IPS-11a (cell line): ENCODE measurements around the gene KCNH3.
"Not testable (repeated sequence)": the region's sequence is repeated elsewhere in the genome, so short reads cannot be mapped to it uniquely, and the experiment has no call there.

ENCODE experiments used
- H3K4me3 ChIP-seq: one replicate; pipeline ENCODE4 v1.5.1; 2013; ENCODE audit warnings: low read depth, low read length, control low read depth

The KCNH3 gene

GRCh38 chr12:49582850-49583249 is 44.0 kb downstream of the KCNH3 start:
- H3K4me3 ChIP-seq = no peak overlapping the region

GRCh38 chr12:49583366-49584094 is 44.7 kb downstream of the KCNH3 start:
- no peak overlapping the region for H3K4me3 ChIP-seq

GRCh38 chr12:49584591-49584990 is 45.8 kb downstream of the KCNH3 start:
- no peak overlapping the region for H3K4me3 ChIP-seq

GRCh38 chr12:49585477-49586459 is 46.9 kb downstream of the KCNH3 start:
- no peak overlapping the region for H3K4me3 ChIP-seq

GRCh38 chr12:49587174-49587908 is 48.5 kb downstream of the KCNH3 start:
- no peak overlapping the region for H3K4me3 ChIP-seq

- no peak overlapping the region for H3K4me3 ChIP-seq
Measured at GRCh38 chr12:49588281-49588680, 49.5 kb downstream of the KCNH3 start.

- H3K4me3 ChIP-seq = no peak overlapping the region
Measured at GRCh38 chr12:49588721-49589516, 50.1 kb downstream of the KCNH3 start.

GRCh38 chr12:49598527-49598926 is 59.7 kb downstream of the KCNH3 start:
- no peak overlapping the region for H3K4me3 ChIP-seq

GRCh38 chr12:49599961-49600360 is 61.1 kb downstream of the KCNH3 start:
- no peak overlapping the region for H3K4me3 ChIP-seq

GRCh38 chr12:49603721-49604120 is 64.9 kb downstream of the KCNH3 start:
- H3K4me3 ChIP-seq = no peak overlapping the region

- H3K4me3 ChIP-seq = no peak overlapping the region
Measured at GRCh38 chr12:49604856-49605255, 66.0 kb downstream of the KCNH3 start.

GRCh38 chr12:49605539-49605938 is 66.7 kb downstream of the KCNH3 start, which contains the start of gene FAM186B:
Gene FAM186B, minus strand, starts transcription at chr12:49605639. Its CDS starts 162 bp downstream, at chr12:49605477.
- H3K4me3 ChIP-seq = not testable (repeated sequence)
